Liver (tissue), 9 donors: ENCODE data around the gene LIM2. TPM values are rescaled to one million over a fixed set of nuclear protein-coding genes. Genes with fewer than 3 reads are reported as not detected.

Experiments
- DNase-seq: peaks from one replicate; pipeline ENCODE4 v3.0.0-alpha.2; 2017; ENCODE audit warnings: low spot score
- H3K27ac ChIP-seq, 2 donors: one replicate each; pipeline ENCODE4 v1.7.0; 2013; ENCODE audit warnings: inconsistent platforms in 2 of 2, low read length in 2 of 2, control low read depth in 1 of 2, low read depth in 1 of 2, mild to moderate bottlenecking in 1 of 2
- H3K27me3 ChIP-seq, 4 donors: one replicate each; pipeline versions ENCODE4 v1.6.1 to v1.7.0; 2013; ENCODE audit warnings: low read length in 3 of 4, inconsistent platforms in 1 of 4, mild to moderate bottlenecking in 1 of 4, moderate library complexity in 1 of 4; ENCODE audit not compliant: control insufficient read depth in 4 of 4, insufficient read depth in 4 of 4
- H3K36me3 ChIP-seq, 4 donors: one replicate each; pipeline versions ENCODE4 v1.6.1 to v1.7.0; 2013; ENCODE audit warnings: low read length in 3 of 4, mild to moderate bottlenecking in 3 of 4, low read depth in 1 of 4, moderate library complexity in 1 of 4; ENCODE audit not compliant: control insufficient read depth in 4 of 4, insufficient read depth in 3 of 4
- H3K4me1 ChIP-seq, 4 donors: one replicate each; pipeline versions ENCODE4 v1.6.1 to v1.7.0; 2013; ENCODE audit warnings: low read length in 3 of 4, mild to moderate bottlenecking in 3 of 4, moderate library complexity in 1 of 4; ENCODE audit not compliant: control insufficient read depth in 4 of 4, insufficient read depth in 4 of 4
- H3K4me3 ChIP-seq, 3 donors: one replicate each; pipeline versions ENCODE4 v1.6.1 to v1.7.0; 2013; ENCODE audit warnings: low read length in 3 of 3, control low read depth in 1 of 3, low read depth in 1 of 3, mild to moderate bottlenecking in 1 of 3
- H3K9ac ChIP-seq, 2 donors: one replicate each; pipeline ENCODE4 v1.7.0; 2013; ENCODE audit warnings: low read length in 2 of 2, mild to moderate bottlenecking in 2 of 2, moderate library complexity in 2 of 2, control low read depth in 1 of 2, low read depth in 1 of 2
- H3K9me3 ChIP-seq, 4 donors: one replicate each; pipeline versions ENCODE4 v1.6.1 to v1.7.0; 2013; ENCODE audit warnings: low read length in 3 of 4; ENCODE audit not compliant: control insufficient read depth in 4 of 4
- EGR1 ChIP-seq, 2 donors: IDR thresholded peaks; 2 replicates each; pipeline ENCODE4 v1.6.1; 2016 to 2018; ENCODE audit warnings: antibody characterized with exemption in 2 of 2, low read depth in 2 of 2
- FOXA1 ChIP-seq: IDR thresholded peaks from 2 replicates; pipeline ENCODE4 v1.6.1; 2016; ENCODE audit warnings: antibody characterized with exemption
- FOXA2 ChIP-seq: IDR thresholded peaks from 2 replicates; pipeline ENCODE4 v1.6.1; 2016; ENCODE audit warnings: antibody characterized with exemption
- GABPA ChIP-seq, 2 donors: IDR thresholded peaks in 1 of 2; conservative IDR thresholded peaks in 1 of 2; 2 replicates each; pipeline ENCODE4 v1.6.1; 2016; ENCODE audit warnings: antibody characterized with exemption in 2 of 2, mild to moderate bottlenecking in 1 of 2, moderate library complexity in 1 of 2
- HNF4A ChIP-seq, 2 donors: conservative IDR thresholded peaks; 2 replicates each; pipeline ENCODE4 v1.6.1; 2016; ENCODE audit warnings: antibody characterized with exemption in 2 of 2, mild to moderate bottlenecking in 2 of 2
- HNF4G ChIP-seq: IDR thresholded peaks from 2 replicates; pipeline ENCODE4 v1.6.1; 2016; ENCODE audit warnings: antibody characterized with exemption
- JUND ChIP-seq, 2 donors: IDR thresholded peaks; 2 replicates each; pipeline ENCODE4 v1.6.1; 2016; ENCODE audit warnings: antibody characterized with exemption in 2 of 2
- NR2F2 ChIP-seq: IDR thresholded peaks from 2 replicates; pipeline ENCODE4 v1.6.1; 2016; ENCODE audit warnings: antibody characterized with exemption
- RAD21 ChIP-seq, 2 donors: IDR thresholded peaks; 2 replicates each; pipeline ENCODE4 v1.6.1; 2016; ENCODE audit warnings: antibody characterized with exemption in 2 of 2, mild to moderate bottlenecking in 2 of 2
- REST ChIP-seq: IDR thresholded peaks from 2 replicates; pipeline ENCODE4 v1.6.1; 2016; ENCODE audit warnings: antibody characterized with exemption, mild to moderate bottlenecking
- RXRA ChIP-seq, 2 donors: IDR thresholded peaks; 2 replicates each; pipeline ENCODE4 v1.6.1; 2017 to 2018; ENCODE audit warnings: antibody characterized with exemption in 2 of 2, mild to moderate bottlenecking in 1 of 2
- SP1 ChIP-seq: IDR thresholded peaks from 2 replicates; pipeline ENCODE4 v1.6.1; 2018; ENCODE audit warnings: antibody characterized with exemption, mild to moderate bottlenecking
- TAF1 ChIP-seq: conservative IDR thresholded peaks from 2 replicates; pipeline ENCODE4 v1.6.1; 2016; ENCODE audit warnings: antibody characterized with exemption, mild to moderate bottlenecking
- YY1 ChIP-seq: IDR thresholded peaks from 2 replicates; pipeline ENCODE4 v1.6.1; 2016; ENCODE audit warnings: antibody characterized with exemption, mild to moderate bottlenecking
- WGBS: extraction: QIAGEN DNeasy Blood & Tissue Kit; methylation state at CpG from one replicate; pipeline ENCODE4 v1.1.7; 2013; 5-methylcytosine and 5-hydroxymethylcytosine counted together
- polyA plus RNA-seq, 2 donors: library from polyadenylated mRNA; stranded (reverse) in 1 of 2; unstranded in 1 of 2; fragments of 200-250 nt in 1 of 2; fragments of >200 nt in 1 of 2; fragmentation: Nextera tagmentation in 1 of 2; extraction: Ambion mirVana in 1 of 2; gene quantifications; one replicate each; pipeline versions ENCODE4 v1.2.1 to v1.2.3, GENCODE V29; 2013 to 2015
- total RNA-seq, 2 donors: library from RNA; depleted of rRNA; stranded (reverse); fragments of >200 nt; gene quantifications; one replicate each; pipeline ENCODE4 v1.2.3, GENCODE V29; 2014
- TF ChIP-seq, protein P1 (sequence below): fragments of 150-350 bp; IDR thresholded peaks from 2 replicates; pipeline ENCODE4 v1.5.1; 2017; ENCODE audit warnings: improper control_type of control experiment, low read depth, low read length; ENCODE audit not compliant: missing input control
- TF ChIP-seq, protein P2 (sequence below): IDR thresholded peaks from 2 replicates; pipeline ENCODE4 v1.6.1; 2016; ENCODE audit warnings: antibody characterized with exemption
- TF ChIP-seq, protein P3 (sequence below): IDR thresholded peaks from 2 replicates; pipeline ENCODE4 v1.6.1; 2016; ENCODE audit warnings: antibody characterized with exemption
- TF ChIP-seq, protein P4 (sequence below): IDR thresholded peaks from 2 replicates; pipeline ENCODE4 v1.6.1; 2016; ENCODE audit warnings: antibody characterized with exemption
- donor health status: healthy.
- donor health status: healthy.
- donor health status: healthy.
- donor health status: healthy.
- donor health status: healthy.

Gene LIM2
- total and polyA plus RNA-seq, 4 donors = not detected

DNA sequence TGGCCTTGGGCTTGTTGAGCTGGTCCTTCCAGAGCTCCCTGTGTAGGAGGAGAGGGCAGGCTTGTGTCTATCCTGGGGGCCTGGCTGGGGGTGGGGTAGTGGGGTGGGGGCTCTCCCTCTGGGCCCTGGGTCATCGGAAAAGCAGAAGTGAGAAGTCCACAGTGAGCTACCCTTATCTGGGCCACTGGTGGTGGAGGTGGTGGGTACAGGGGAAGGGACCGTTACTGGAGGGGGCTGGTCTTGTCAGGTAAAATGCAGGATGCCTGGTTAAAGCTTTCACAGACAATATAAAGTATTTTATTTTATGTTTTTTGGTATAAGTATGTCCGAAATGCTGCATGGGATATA is 30.0 kb upstream of the LIM2 start:
- Histone ChIP-seq H3K36me3 (no peaks in the 10 kb centered on the region), H3K9me3 (no peaks in the 10 kb centered on the region), H3K27ac (peak overlapping the region; percentile 18 to 25), H3K27me3 (no peaks in the 10 kb centered on the region), H3K4me1 (no peaks in the 10 kb centered on the region), H3K4me3 (no peak overlapping the region), H3K9ac (no peak overlapping the region)
- WGBS = 70% methylated on average over 3 of the region's 3 CpGs
- TF ChIP-seq GABPA (IDR thresholded peaks at IDR 0.05 in 1 of 2, conservative IDR thresholded peaks at IDR 0.05 in 1 of 2) (no peak), EGR1 (IDR thresholded peaks at IDR 0.05; ENCODE audit: low read depth in 2 of 2) (no peak), RAD21 (IDR thresholded peaks at IDR 0.05) (no peak), SP1 (no peak), REST (no peak), FOXA1 (no peak), RXRA (IDR thresholded peaks at IDR 0.05) (no peak), YY1 (no peak), TAF1 (no peak), FOXA2 (no peak), HNF4G (no peak), HNF4A (conservative IDR thresholded peaks at IDR 0.05) (no peak), JUND (IDR thresholded peaks at IDR 0.05) (no peak), NR2F2 (no peak)
- TF ChIP-seq, protein P1, sequence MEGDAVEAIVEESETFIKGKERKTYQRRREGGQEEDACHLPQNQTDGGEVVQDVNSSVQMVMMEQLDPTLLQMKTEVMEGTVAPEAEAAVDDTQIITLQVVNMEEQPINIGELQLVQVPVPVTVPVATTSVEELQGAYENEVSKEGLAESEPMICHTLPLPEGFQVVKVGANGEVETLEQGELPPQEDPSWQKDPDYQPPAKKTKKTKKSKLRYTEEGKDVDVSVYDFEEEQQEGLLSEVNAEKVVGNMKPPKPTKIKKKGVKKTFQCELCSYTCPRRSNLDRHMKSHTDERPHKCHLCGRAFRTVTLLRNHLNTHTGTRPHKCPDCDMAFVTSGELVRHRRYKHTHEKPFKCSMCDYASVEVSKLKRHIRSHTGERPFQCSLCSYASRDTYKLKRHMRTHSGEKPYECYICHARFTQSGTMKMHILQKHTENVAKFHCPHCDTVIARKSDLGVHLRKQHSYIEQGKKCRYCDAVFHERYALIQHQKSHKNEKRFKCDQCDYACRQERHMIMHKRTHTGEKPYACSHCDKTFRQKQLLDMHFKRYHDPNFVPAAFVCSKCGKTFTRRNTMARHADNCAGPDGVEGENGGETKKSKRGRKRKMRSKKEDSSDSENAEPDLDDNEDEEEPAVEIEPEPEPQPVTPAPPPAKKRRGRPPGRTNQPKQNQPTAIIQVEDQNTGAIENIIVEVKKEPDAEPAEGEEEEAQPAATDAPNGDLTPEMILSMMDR = no peak
- TF ChIP-seq, protein P2, sequence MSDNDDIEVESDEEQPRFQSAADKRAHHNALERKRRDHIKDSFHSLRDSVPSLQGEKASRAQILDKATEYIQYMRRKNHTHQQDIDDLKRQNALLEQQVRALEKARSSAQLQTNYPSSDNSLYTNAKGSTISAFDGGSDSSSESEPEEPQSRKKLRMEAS = no peak
- TF ChIP-seq, protein P3, sequence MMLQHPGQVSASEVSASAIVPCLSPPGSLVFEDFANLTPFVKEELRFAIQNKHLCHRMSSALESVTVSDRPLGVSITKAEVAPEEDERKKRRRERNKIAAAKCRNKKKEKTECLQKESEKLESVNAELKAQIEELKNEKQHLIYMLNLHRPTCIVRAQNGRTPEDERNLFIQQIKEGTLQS = no peak
- TF ChIP-seq, protein P4, sequence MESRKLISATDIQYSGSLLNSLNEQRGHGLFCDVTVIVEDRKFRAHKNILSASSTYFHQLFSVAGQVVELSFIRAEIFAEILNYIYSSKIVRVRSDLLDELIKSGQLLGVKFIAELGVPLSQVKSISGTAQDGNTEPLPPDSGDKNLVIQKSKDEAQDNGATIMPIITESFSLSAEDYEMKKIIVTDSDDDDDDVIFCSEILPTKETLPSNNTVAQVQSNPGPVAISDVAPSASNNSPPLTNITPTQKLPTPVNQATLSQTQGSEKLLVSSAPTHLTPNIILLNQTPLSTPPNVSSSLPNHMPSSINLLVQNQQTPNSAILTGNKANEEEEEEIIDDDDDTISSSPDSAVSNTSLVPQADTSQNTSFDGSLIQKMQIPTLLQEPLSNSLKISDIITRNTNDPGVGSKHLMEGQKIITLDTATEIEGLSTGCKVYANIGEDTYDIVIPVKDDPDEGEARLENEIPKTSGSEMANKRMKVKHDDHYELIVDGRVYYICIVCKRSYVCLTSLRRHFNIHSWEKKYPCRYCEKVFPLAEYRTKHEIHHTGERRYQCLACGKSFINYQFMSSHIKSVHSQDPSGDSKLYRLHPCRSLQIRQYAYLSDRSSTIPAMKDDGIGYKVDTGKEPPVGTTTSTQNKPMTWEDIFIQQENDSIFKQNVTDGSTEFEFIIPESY = no peak
- no peak for DNase-seq
